Measurements from ENCODE around the gene MTG1. TPM values are rescaled to one million over a fixed set of nuclear protein-coding genes. Genes with fewer than 3 reads are reported as not detected.

Gene MTG1
- total and polyA plus RNA-seq, 10 of the 15 experiments (the other 5 are each of a cell fraction or from before 2014, with no cell fraction given): 6.2 to 104 (median 62.5) TPM

GRCh38 chr10:133372507-133372906 is 21.4 kb upstream of the MTG1 start:
- H3K4me3 ChIP-seq: peak overlapping the region; percentile 47
- H3K4me2 ChIP-seq (ENCODE audit: control insufficient read depth, insufficient read depth): peak overlapping the region; percentile 74
- ATAC-seq: no peak
- peaks cover 8% of the 10 kb centered on the region; the same call in 1 of the 2 replicates for H3K4me1 ChIP-seq (ENCODE audit: control insufficient read depth, insufficient read depth, low read length)
- peaks cover 5% of the 10 kb centered on the region for H3K79me2 ChIP-seq (ENCODE audit: control insufficient read depth, insufficient read depth, low read length)
- H4K20me1 ChIP-seq (ENCODE audit: control insufficient read depth, insufficient read depth): no peaks in the 10 kb centered on the region
- H2AFZ ChIP-seq (ENCODE audit: control insufficient read depth, low read depth, low read length): no peak overlapping the region
- H3K36me3 ChIP-seq (ENCODE audit: control insufficient read depth in 2 of 2, insufficient read depth in 2 of 2, low read length in 1 of 2): peaks cover 0 to 8% of the 10 kb centered on the region in 2 experiments; a peak in 3 of 4 replicates
- in situ Hi-C loops (cut with MboI) (no loop called here), intact Hi-C loops (cut with micrococcal nuclease; ENCODE audit: unreplicated experiment) (loop anchor here (2.0 kb wide), 1 partner anchor 16 kb away; no protein-coding TSS in a partner anchor)
- 86% methylated on average over 5 of the region's 20 CpGs for WGBS (ENCODE audit: insufficient coverage, insufficient replicate concordance, low lambda C conversion rate, missing lambda C conversion rate)
- no TSS peak for BruUV-seq (replicated peaks)
- POLR2A ChIA-PET: interaction anchor here (1.7 kb wide), 1 partner anchor 18 kb away, joined by 7 read pairs; no protein-coding TSS in a partner anchor
- CTCF ChIA-PET: no interaction called here
- RAD21 ChIA-PET (ENCODE audit: unreplicated experiment): no interaction called here
- no peak overlapping the region for H3K27ac ChIP-seq (ENCODE audit: control insufficient read depth, insufficient read depth)
- DNase-seq (ENCODE audit: low read depth, low spot score): no peak
- peak overlapping the region; percentile 29; the same call in 1 of the 2 replicates for H3K9ac ChIP-seq (ENCODE audit: control insufficient read depth, insufficient read depth, low read length)
- H3K27me3 ChIP-seq (replicated peaks in 1 of 2; ENCODE audit: control insufficient read depth in 2 of 2, insufficient read depth in 2 of 2, low read length in 1 of 2): no peaks in the 10 kb centered on the region
- SMC1A ChIA-PET (ENCODE audit: uncharacterized antibody, unreplicated experiment): interaction anchor here (1.6 kb wide), 1 partner anchor 11 kb away, joined by 5 read pairs; no protein-coding TSS in a partner anchor
- H3K9me3 ChIP-seq (replicated peaks; ENCODE audit: control insufficient read depth, insufficient read depth, low read length): no peaks in the 10 kb centered on the region
- TF ChIP-seq CHD1 (IDR thresholded peaks at IDR 0.05; ENCODE audit: low read depth, low read length): no peak
- TF ChIP-seq BCL3 (IDR thresholded peaks at IDR 0.05; ENCODE audit: borderline replicate concordance, insufficient read depth, low read depth, low read length, poor library complexity, severe bottlenecking): no peak
- no peak for TF ChIP-seq LARP7 (IDR thresholded peaks at IDR 0.05)
- TF ChIP-seq ZNF274 (IDR thresholded peaks at IDR 0.05; ENCODE audit: insufficient read depth, insufficient read length): no peak
- TF ChIP-seq MTA3 (IDR thresholded peaks at IDR 0.05; ENCODE audit: borderline replicate concordance, low read length): no peak
- no peak for TF ChIP-seq ZBTB4 (CRISPR knock-in tag; IDR thresholded peaks at IDR 0.05)
- no peak for TF ChIP-seq ZNF207 (IDR thresholded peaks at IDR 0.05; ENCODE audit: borderline replicate concordance)
- TF ChIP-seq HDGF (IDR thresholded peaks at IDR 0.05): no peak
- no peak for TF ChIP-seq GATAD2B (conservative IDR thresholded peaks at IDR 0.05; ENCODE audit: low read depth)
- no peak for TF ChIP-seq ZBTB40 (IDR thresholded peaks at IDR 0.05; ENCODE audit: borderline replicate concordance)
- no peak for TF ChIP-seq HSF1 (IDR thresholded peaks at IDR 0.05; ENCODE audit: low read depth, low read length)
- no peak for TF ChIP-seq NFYB (IDR thresholded peaks at IDR 0.05; ENCODE audit: insufficient read depth, low read depth, low read length)
- no peak for TF ChIP-seq RAD21 (IDR thresholded peaks at IDR 0.05; ENCODE audit: insufficient read depth, low read depth, low read length)
- FAIRE-seq: no peak
